Measurements from ENCODE around the gene OSGIN1.

Gene OSGIN1

GRCh38 chr16:83920894-83921491 lies 32.0 kb upstream of the OSGIN1 start:
- Mint-ChIP-seq H3K36me3 (ENCODE audit: low read depth) (peaks cover 31% of the 10 kb centered on the region), H3K27me3 (ENCODE audit: low read depth) (no peaks in the 10 kb centered on the region), H3K9me3 (peaks cover 5% of the 10 kb centered on the region), H3K4me1 (ENCODE audit: low read depth) (no peaks in the 10 kb centered on the region), H3K27ac (no peak overlapping the region), H3K4me3 (no peak overlapping the region)

GRCh38 chr16:83923581-83924365 lies 29.3 kb upstream of the OSGIN1 start:
- peaks cover 10% of the 10 kb centered on the region for H3K36me3 Mint-ChIP-seq (ENCODE audit: low read depth)
- no peaks in the 10 kb centered on the region for H3K4me1 Mint-ChIP-seq (ENCODE audit: low read depth)
- H3K4me3 Mint-ChIP-seq: no peak overlapping the region
- H3K9me3 Mint-ChIP-seq: no peaks in the 10 kb centered on the region
- no peak overlapping the region for H3K27ac Mint-ChIP-seq
- H3K27me3 Mint-ChIP-seq (ENCODE audit: low read depth): no peaks in the 10 kb centered on the region

GRCh38 chr16:83924686-83925085 lies 28.4 kb upstream of the OSGIN1 start:
- Mint-ChIP-seq H3K27ac (no peak overlapping the region), H3K4me3 (no peak overlapping the region), H3K36me3 (ENCODE audit: low read depth) (peaks cover 2% of the 10 kb centered on the region), H3K4me1 (ENCODE audit: low read depth) (no peaks in the 10 kb centered on the region), H3K27me3 (ENCODE audit: low read depth) (no peaks in the 10 kb centered on the region), H3K9me3 (no peaks in the 10 kb centered on the region)

GRCh38 chr16:83925095-83925905 lies 27.7 kb upstream of the OSGIN1 start:
- Mint-ChIP-seq H3K9me3 (no peaks in the 10 kb centered on the region), H3K27me3 (ENCODE audit: low read depth) (no peaks in the 10 kb centered on the region), H3K4me3 (no peak overlapping the region), H3K36me3 (ENCODE audit: low read depth) (no peaks in the 10 kb centered on the region), H3K4me1 (ENCODE audit: low read depth) (no peaks in the 10 kb centered on the region), H3K27ac (no peak overlapping the region)

- H3K36me3 Mint-ChIP-seq (ENCODE audit: low read depth): no peaks in the 10 kb centered on the region
- no peaks in the 10 kb centered on the region for H3K9me3 Mint-ChIP-seq
- no peaks in the 10 kb centered on the region for H3K4me1 Mint-ChIP-seq (ENCODE audit: low read depth)
Measured at GRCh38 chr16:83925957-83926725, 26.9 kb upstream of the OSGIN1 start.

GRCh38 chr16:83926726-83927397 lies 26.2 kb upstream of the OSGIN1 start:
- no peak overlapping the region for H3K4me3 Mint-ChIP-seq

More at GRCh38 chr16:83925957-83926725, 26.9 kb upstream of the OSGIN1 start:
- Mint-ChIP-seq H3K27ac (no peak overlapping the region), H3K4me3 (no peak overlapping the region), H3K27me3 (ENCODE audit: low read depth) (no peaks in the 10 kb centered on the region)

GRCh38 chr16:83928341-83929055 lies 24.5 kb upstream of the OSGIN1 start:
- H3K36me3 Mint-ChIP-seq (ENCODE audit: low read depth): no peaks in the 10 kb centered on the region
- no peak overlapping the region for H3K4me3 Mint-ChIP-seq
- no peaks in the 10 kb centered on the region for H3K9me3 Mint-ChIP-seq
- no peaks in the 10 kb centered on the region for H3K27me3 Mint-ChIP-seq (ENCODE audit: low read depth)
- no peaks in the 10 kb centered on the region for H3K4me1 Mint-ChIP-seq (ENCODE audit: low read depth)
- H3K27ac Mint-ChIP-seq: no peak overlapping the region

More at GRCh38 chr16:83926726-83927397, 26.2 kb upstream of the OSGIN1 start:
- H3K27ac Mint-ChIP-seq: no peak overlapping the region
- no peaks in the 10 kb centered on the region for H3K27me3 Mint-ChIP-seq (ENCODE audit: low read depth)
- H3K9me3 Mint-ChIP-seq: no peaks in the 10 kb centered on the region
- H3K4me1 Mint-ChIP-seq (ENCODE audit: low read depth): no peaks in the 10 kb centered on the region
- H3K36me3 Mint-ChIP-seq (ENCODE audit: low read depth): no peaks in the 10 kb centered on the region

- Mint-ChIP-seq H3K36me3 (ENCODE audit: low read depth) (no peaks in the 10 kb centered on the region), H3K4me1 (ENCODE audit: low read depth) (no peaks in the 10 kb centered on the region), H3K27ac (no peak overlapping the region), H3K9me3 (no peaks in the 10 kb centered on the region), H3K27me3 (ENCODE audit: low read depth) (no peaks in the 10 kb centered on the region), H3K4me3 (no peak overlapping the region)
Measured at GRCh38 chr16:83929811-83930555, 23.1 kb upstream of the OSGIN1 start.

GRCh38 chr16:83930730-83931500 lies 22.1 kb upstream of the OSGIN1 start:
- no peaks in the 10 kb centered on the region for H3K9me3 Mint-ChIP-seq
- no peaks in the 10 kb centered on the region for H3K27me3 Mint-ChIP-seq (ENCODE audit: low read depth)
- no peaks in the 10 kb centered on the region for H3K36me3 Mint-ChIP-seq (ENCODE audit: low read depth)
- H3K4me3 Mint-ChIP-seq: no peak overlapping the region
- H3K4me1 Mint-ChIP-seq (ENCODE audit: low read depth): no peaks in the 10 kb centered on the region
- no peak overlapping the region for H3K27ac Mint-ChIP-seq

GRCh38 chr16:83931556-83931955 lies 21.5 kb upstream of the OSGIN1 start:
- Mint-ChIP-seq H3K27ac (no peak overlapping the region), H3K9me3 (no peaks in the 10 kb centered on the region), H3K27me3 (ENCODE audit: low read depth) (no peaks in the 10 kb centered on the region), H3K36me3 (ENCODE audit: low read depth) (no peaks in the 10 kb centered on the region), H3K4me1 (ENCODE audit: low read depth) (no peaks in the 10 kb centered on the region), H3K4me3 (no peak overlapping the region)

- H3K4me3 Mint-ChIP-seq: no peak overlapping the region
Measured at GRCh38 chr16:83932304-83932703, 20.7 kb upstream of the OSGIN1 start.

GRCh38 chr16:83932955-83933673 lies 19.9 kb upstream of the OSGIN1 start:
- Mint-ChIP-seq H3K27me3 (ENCODE audit: low read depth) (no peaks in the 10 kb centered on the region), H3K4me3 (no peak overlapping the region), H3K27ac (no peak overlapping the region), H3K4me1 (ENCODE audit: low read depth) (no peaks in the 10 kb centered on the region), H3K36me3 (ENCODE audit: low read depth) (no peaks in the 10 kb centered on the region), H3K9me3 (no peaks in the 10 kb centered on the region)

More at GRCh38 chr16:83932304-83932703, 20.7 kb upstream of the OSGIN1 start:
- Mint-ChIP-seq H3K36me3 (ENCODE audit: low read depth) (no peaks in the 10 kb centered on the region), H3K4me1 (ENCODE audit: low read depth) (no peaks in the 10 kb centered on the region), H3K27me3 (ENCODE audit: low read depth) (no peaks in the 10 kb centered on the region), H3K9me3 (no peaks in the 10 kb centered on the region), H3K27ac (no peak overlapping the region)

All from T-helper 1 cell treated with Interleukin-12 subunit alpha and Interleukin-12 subunit beta and Interleukin-4 antibody, amounts not matched to agents 30 μg/mL and 1 μg/mL, for 36 hours (primary cell).